Activated naive CD4-positive, alpha-beta T cell treated with anti-CD3 and anti-CD28 coated beads for 36 hours (primary cell): ENCODE measurements around the gene MELTF. TPM values are rescaled to one million over a fixed set of nuclear protein-coding genes. Genes with fewer than 3 reads are reported as not detected.
A peak's percentile ranks its signal among the peaks of the same experiment; 100 is the strongest.

Source experiments
- CTCF ChIA-PET: fragments of 350-600 bp; sonication (Branson Sonifier 250); formaldehyde crosslinking; loops from one replicate; lab custom pipeline; 2021; ENCODE audit warnings: antibody characterized with exemption; lab: Charles Lee
- DNase-seq: peaks from one replicate; pipeline ENCODE4 v3.0.0-alpha.2; 2020
- H3K27ac Mint-ChIP-seq: one replicate; pipeline ENCODE4 v1.8.0; 2021; ENCODE audit warnings: mild to moderate bottlenecking, mixed read lengths
- H3K27me3 Mint-ChIP-seq: one replicate; pipeline ENCODE4 v1.8.0; 2021; ENCODE audit warnings: low read depth, mixed read lengths
- H3K36me3 Mint-ChIP-seq: one replicate; pipeline ENCODE4 v1.8.0; 2021; ENCODE audit warnings: low read depth, mixed read lengths
- H3K4me1 Mint-ChIP-seq: one replicate; pipeline ENCODE4 v1.8.0; 2021; ENCODE audit warnings: low read depth, mixed read lengths
- H3K4me3 Mint-ChIP-seq: one replicate; pipeline ENCODE4 v1.8.0; 2021; ENCODE audit warnings: mild to moderate bottlenecking, moderate library complexity, mixed read lengths
- H3K9me3 Mint-ChIP-seq: one replicate; pipeline ENCODE4 v1.8.0; 2021; ENCODE audit warnings: mixed read lengths
- intact Hi-C: fragments of 100-400 bp; cut with micrococcal nuclease; formaldehyde crosslinking; loops from one replicate; pipeline ENCODE4 v1.15.1; 2023
- total RNA-seq, 2 experiments: library from RNA; stranded (reverse); gene quantifications; one replicate each; pipeline ENCODE4 v1.2.3, GENCODE V29; 2021

Gene MELTF
- total RNA-seq, 2 experiments from 2014 or later: 5.1 to 5.5 TPM

GRCh38 chr3:196967412-196968232 lies 62.0 kb downstream of the MELTF start:
- DNase-seq: no peak
- intact Hi-C loops: loop anchor here (2.0 kb wide), 2 partner anchors 255 to 431 kb away; partner anchors contain the start of genes CEP19 and PIGX
- Mint-ChIP-seq H3K9me3 (peaks cover 4% of the 10 kb centered on the region), H3K4me1 (peaks cover 7% of the 10 kb centered on the region), H3K27me3 (peaks cover 20% of the 10 kb centered on the region), H3K27ac (no peak overlapping the region), H3K36me3 (no peaks in the 10 kb centered on the region), H3K4me3 (peak overlapping the region; percentile 68)
- CTCF ChIA-PET: interaction anchor here (4.0 kb wide), 1 partner anchor 130 kb away, joined by 27 read pairs; no protein-coding TSS in a partner anchor

GRCh38 chr3:196966526-196967401 lies 62.9 kb downstream of the MELTF start:
- peaks cover 20% of the 10 kb centered on the region for H3K27me3 Mint-ChIP-seq
- CTCF ChIA-PET: no interaction called here
- no peak overlapping the region for H3K4me3 Mint-ChIP-seq
- H3K9me3 Mint-ChIP-seq: peaks cover 4% of the 10 kb centered on the region
- no peak for DNase-seq
- no peaks in the 10 kb centered on the region for H3K36me3 Mint-ChIP-seq
- no peak overlapping the region for H3K27ac Mint-ChIP-seq
- peaks cover 7% of the 10 kb centered on the region for H3K4me1 Mint-ChIP-seq
- intact Hi-C loops: no loop called here

GRCh38 chr3:196965804-196966173 lies 63.8 kb downstream of the MELTF start:
- Mint-ChIP-seq H3K36me3 (no peaks in the 10 kb centered on the region), H3K27me3 (peaks cover 16% of the 10 kb centered on the region), H3K4me1 (peaks cover 7% of the 10 kb centered on the region), H3K9me3 (peaks cover 4% of the 10 kb centered on the region), H3K4me3 (no peak overlapping the region), H3K27ac (no peak overlapping the region)
- CTCF ChIA-PET: no interaction called here
- DNase-seq: no peak
- intact Hi-C loops: no loop called here

GRCh38 chr3:196965112-196965803 lies 64.4 kb downstream of the MELTF start:
- CTCF ChIA-PET: no interaction called here
- Mint-ChIP-seq H3K27ac (no peak overlapping the region), H3K27me3 (peaks cover 10% of the 10 kb centered on the region), H3K9me3 (peaks cover 4% of the 10 kb centered on the region), H3K4me1 (peaks cover 6% of the 10 kb centered on the region), H3K4me3 (no peak overlapping the region), H3K36me3 (no peaks in the 10 kb centered on the region)
- no peak for DNase-seq
- intact Hi-C loops: no loop called here

DNA sequence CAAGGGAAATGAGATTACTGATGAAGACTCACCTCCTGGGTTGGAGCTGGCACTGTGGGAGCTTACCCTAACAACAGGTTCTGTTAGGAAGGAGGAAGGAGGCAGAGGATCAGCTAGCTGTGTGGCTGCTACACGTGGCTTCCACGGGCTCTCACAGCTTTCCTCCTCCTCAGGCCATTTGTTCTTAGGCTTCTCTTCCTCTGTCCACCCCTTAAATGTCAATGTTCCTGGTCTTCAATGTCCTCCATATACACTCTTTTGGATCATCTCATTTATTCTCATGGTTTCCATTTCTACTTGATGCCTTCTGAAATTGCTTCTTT lies 66.0 kb downstream of the MELTF start:
- H3K27ac Mint-ChIP-seq: no peak overlapping the region
- H3K36me3 Mint-ChIP-seq: no peaks in the 10 kb centered on the region
- no peak overlapping the region for H3K4me3 Mint-ChIP-seq
- intact Hi-C loops: no loop called here
- H3K4me1 Mint-ChIP-seq: peaks cover 4% of the 10 kb centered on the region
- peaks cover 9% of the 10 kb centered on the region for H3K27me3 Mint-ChIP-seq
- peaks cover 4% of the 10 kb centered on the region for H3K9me3 Mint-ChIP-seq
- DNase-seq: no peak
- CTCF ChIA-PET: no interaction called here

GRCh38 chr3:196962930-196963630 lies 66.5 kb downstream of the MELTF start:
- peaks cover 4% of the 10 kb centered on the region for H3K4me1 Mint-ChIP-seq
- H3K27me3 Mint-ChIP-seq: peaks cover 9% of the 10 kb centered on the region
- no peaks in the 10 kb centered on the region for H3K36me3 Mint-ChIP-seq
- H3K4me3 Mint-ChIP-seq: no peak overlapping the region
- H3K27ac Mint-ChIP-seq: no peak overlapping the region
- intact Hi-C loops: no loop called here
- H3K9me3 Mint-ChIP-seq: peaks cover 4% of the 10 kb centered on the region
- CTCF ChIA-PET: no interaction called here
- DNase-seq: no peak

- no peak overlapping the region for H3K27ac Mint-ChIP-seq
- H3K4me3 Mint-ChIP-seq: no peak overlapping the region
- DNase-seq: no peak
- H3K27me3 Mint-ChIP-seq: peaks cover 3% of the 10 kb centered on the region
- intact Hi-C loops: no loop called here
- no peaks in the 10 kb centered on the region for H3K36me3 Mint-ChIP-seq
- H3K4me1 Mint-ChIP-seq: no peaks in the 10 kb centered on the region
- H3K9me3 Mint-ChIP-seq: peaks cover 4% of the 10 kb centered on the region
- CTCF ChIA-PET: no interaction called here
Measured at GRCh38 chr3:196962108-196962929, 67.3 kb downstream of the MELTF start.

GRCh38 chr3:196954832-196955231 lies 74.8 kb downstream of the MELTF start:
- Mint-ChIP-seq H3K27ac (no peak overlapping the region), H3K27me3 (peaks cover 2% of the 10 kb centered on the region), H3K36me3 (no peaks in the 10 kb centered on the region), H3K4me1 (no peaks in the 10 kb centered on the region), H3K9me3 (no peaks in the 10 kb centered on the region), H3K4me3 (no peak overlapping the region)
- CTCF ChIA-PET: interaction anchor here (0.6 to 1.1 kb wide), 2 partner anchors 117 to 424 kb away, joined by 3 to 4 read pairs; no protein-coding TSS in a partner anchor
- intact Hi-C loops: no loop called here
- DNase-seq: no peak

Other genes with a start within 250 kb of the MELTF start
- gene SENP5, start 161.9 kb downstream of the MELTF start, total RNA-seq: 10 to 100 TPM; 24.1 to 24.4 TPM
- 10 to 100 TPM; 91.7 to 98.3 TPM for gene NCBP2, start 87.3 kb downstream of the MELTF start, total RNA-seq
- under 1 TPM; 0.12 to 0.26 TPM for gene PIGZ, start 61.0 kb downstream of the MELTF start, total RNA-seq